Left renal cortex interstitium (tissue), 4 donors: ENCODE results near the gene PNMA8C. TPM values are rescaled to one million over a fixed set of nuclear protein-coding genes. Genes with fewer than 3 reads are reported as not detected.
"Not testable (repeated sequence)": the region's sequence is repeated elsewhere in the genome, so short reads cannot be mapped to it uniquely, and the experiment has no call there.

Experiments
- DNase-seq, 4 donors: peaks; one replicate each; pipeline ENCODE4 v3.0.0-alpha.2; 2013; ENCODE audit warnings: low read depth in 4 of 4, low spot score in 2 of 4, missing footprints in 1 of 4
- polyA plus RNA-seq, 4 donors: library from polyadenylated mRNA; unstranded; fragments of 120-200 nt; gene quantifications; one replicate each; pipeline ENCODE4 v1.2.1, GENCODE V29; 2013; ENCODE audit not compliant: insufficient read length in 4 of 4

PNMA8C gene
- polyA plus RNA-seq, 4 donors, result 0.58 to 0.74 (median 0.69) TPM

- DNase-seq, result no peak
Measured at GRCh38 chr19:46391296-46392251, 37.2 kb downstream of the PNMA8C start.

GRCh38 chr19:46390866-46391265, 37.9 kb downstream of the PNMA8C start:
- DNase-seq, result no peak

- DNase-seq, result no peak
Measured at GRCh38 chr19:46390121-46390858, 38.4 kb downstream of the PNMA8C start.

GRCh38 chr19:46388311-46389095, 40.2 kb downstream of the PNMA8C start:
- DNase-seq, result no peak

- DNase-seq, result no peak
Measured at GRCh38 chr19:46387713-46388130, 41.0 kb downstream of the PNMA8C start.

GRCh38 chr19:46386996-46387712, 41.6 kb downstream of the PNMA8C start:
- DNase-seq, result no peak

- no peak for DNase-seq
Measured at GRCh38 chr19:46386151-46386550, 42.6 kb downstream of the PNMA8C start.

- DNase-seq, result no peak
Measured at GRCh38 chr19:46385636-46386035, 43.1 kb downstream of the PNMA8C start.

- DNase-seq, result no peak
Measured at GRCh38 chr19:46384396-46384795, 44.3 kb downstream of the PNMA8C start.

GRCh38 chr19:46383846-46384245, 44.9 kb downstream of the PNMA8C start:
- DNase-seq, result no peak

- DNase-seq, result no peak
Measured at GRCh38 chr19:46383171-46383815, 45.4 kb downstream of the PNMA8C start.

- no peak for DNase-seq
Measured at GRCh38 chr19:46381756-46382345, 46.9 kb downstream of the PNMA8C start.

GRCh38 chr19:46381346-46381745, 47.4 kb downstream of the PNMA8C start:
- DNase-seq, result no peak

GRCh38 chr19:46380690-46381089, 48.0 kb downstream of the PNMA8C start:
- DNase-seq, result no peak

- no peak for DNase-seq
Measured at GRCh38 chr19:46378268-46378667, 50.5 kb downstream of the PNMA8C start.

- DNase-seq, result no peak
Measured at GRCh38 chr19:46376241-46377153, 52.2 kb downstream of the PNMA8C start.

GRCh38 chr19:46375476-46376067, 53.2 kb downstream of the PNMA8C start:
- not testable (repeated sequence) for DNase-seq
